Measurements from ENCODE around the gene ZNF148.

GRCh38 chr3:125200731-125201139, 174.4 kb downstream of the ZNF148 start:
- TF ChIP-seq CTCF (IDR thresholded peaks at IDR 0.05) (no peak), POLR2AphosphoS5 (IDR thresholded peaks at IDR 0.05; ENCODE audit: low read depth, low read length) (no peak), REST (IDR thresholded peaks at IDR 0.05; ENCODE audit: insufficient read depth in 1 of 2, low read depth in 2 of 2, low read length in 1 of 2) (no peak), TCF7L2 (IDR thresholded peaks at IDR 0.05; ENCODE audit: low read depth, low read length) (no peak), SIN3A (IDR thresholded peaks at IDR 0.05; ENCODE audit: borderline replicate concordance, insufficient read depth, low read depth, low read length) (no peak)
